Cardiac fibroblast (primary cell): ENCODE measurements around the gene SEPSECS.

ENCODE experiments used
- DNase-seq, 2 donors: peaks; one replicate each; pipeline versions ENCODE4 v3.0.0 to v3.0.0-alpha.2; 2010; ENCODE audit warnings: low read depth in 2 of 2
- H3K4me3 ChIP-seq, 2 donors: replicated peaks in 1 of 2; 1 replicate in 1 of 2; 2 replicates in 1 of 2; pipeline ENCODE4 v1.5.1; 2011; ENCODE audit warnings: low read depth in 2 of 2, low read length in 2 of 2, mild to moderate bottlenecking in 2 of 2, moderate library complexity in 1 of 2
- TF ChIP-seq, protein P1 (sequence below): IDR thresholded peaks from one replicate; pipeline ENCODE4 v1.5.1; 2011; ENCODE audit warnings: low read depth, mild to moderate bottlenecking, low read length, inconsistent platforms

SEPSECS gene

DNA sequence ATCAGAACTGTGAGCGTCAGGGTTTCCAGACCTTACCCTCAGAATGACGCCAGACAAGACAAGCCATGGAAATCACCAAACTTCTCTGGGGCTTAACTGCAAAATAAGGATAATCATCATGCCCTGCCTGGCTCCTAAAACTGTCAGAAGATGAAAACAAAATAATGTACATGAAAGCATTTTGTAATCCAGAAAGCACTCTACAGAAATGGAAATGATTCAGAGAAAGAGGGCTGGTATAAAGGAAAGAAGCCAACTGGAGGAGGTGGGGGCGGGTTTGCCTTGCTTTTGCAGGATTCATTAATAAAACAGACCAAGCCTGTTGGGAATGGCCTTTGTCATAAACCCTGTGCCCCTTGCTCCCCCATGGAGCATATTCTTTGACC is 47.3 kb downstream of the SEPSECS start:
- no peak overlapping the region for H3K4me3 ChIP-seq
- no peak for DNase-seq
- TF ChIP-seq, protein P1, sequence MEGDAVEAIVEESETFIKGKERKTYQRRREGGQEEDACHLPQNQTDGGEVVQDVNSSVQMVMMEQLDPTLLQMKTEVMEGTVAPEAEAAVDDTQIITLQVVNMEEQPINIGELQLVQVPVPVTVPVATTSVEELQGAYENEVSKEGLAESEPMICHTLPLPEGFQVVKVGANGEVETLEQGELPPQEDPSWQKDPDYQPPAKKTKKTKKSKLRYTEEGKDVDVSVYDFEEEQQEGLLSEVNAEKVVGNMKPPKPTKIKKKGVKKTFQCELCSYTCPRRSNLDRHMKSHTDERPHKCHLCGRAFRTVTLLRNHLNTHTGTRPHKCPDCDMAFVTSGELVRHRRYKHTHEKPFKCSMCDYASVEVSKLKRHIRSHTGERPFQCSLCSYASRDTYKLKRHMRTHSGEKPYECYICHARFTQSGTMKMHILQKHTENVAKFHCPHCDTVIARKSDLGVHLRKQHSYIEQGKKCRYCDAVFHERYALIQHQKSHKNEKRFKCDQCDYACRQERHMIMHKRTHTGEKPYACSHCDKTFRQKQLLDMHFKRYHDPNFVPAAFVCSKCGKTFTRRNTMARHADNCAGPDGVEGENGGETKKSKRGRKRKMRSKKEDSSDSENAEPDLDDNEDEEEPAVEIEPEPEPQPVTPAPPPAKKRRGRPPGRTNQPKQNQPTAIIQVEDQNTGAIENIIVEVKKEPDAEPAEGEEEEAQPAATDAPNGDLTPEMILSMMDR: no peak

DNA sequence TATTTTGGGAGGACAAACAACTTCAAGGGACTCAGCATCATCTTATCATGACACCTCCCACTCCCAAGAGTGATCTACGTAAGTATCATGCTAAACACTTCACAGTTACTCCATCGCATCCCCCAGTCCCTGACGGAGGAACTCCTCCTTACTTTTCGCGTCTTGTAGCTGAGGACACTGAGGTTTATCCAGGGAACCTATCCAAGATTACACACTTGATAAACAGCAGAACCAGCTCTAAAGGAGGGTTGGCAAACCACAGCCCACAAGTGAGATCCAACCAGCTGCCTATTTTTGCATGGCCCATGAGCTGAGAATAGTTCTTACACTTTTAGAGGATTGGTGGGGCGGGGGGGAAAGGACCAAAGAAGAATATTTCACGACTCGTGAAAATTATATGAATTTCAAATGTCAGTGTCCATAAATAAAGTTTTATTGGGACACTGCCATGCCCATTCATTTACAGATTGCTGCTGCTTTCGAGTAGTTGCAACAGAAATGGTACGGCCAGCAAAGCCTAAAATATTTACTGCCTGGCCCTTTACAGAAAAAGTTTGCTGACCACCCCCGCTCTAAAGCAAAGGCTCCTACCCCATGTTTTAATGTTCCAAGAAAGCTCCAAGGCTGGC is 47.8 kb downstream of the SEPSECS start:
- TF ChIP-seq, protein P1: no peak
- no peak overlapping the region for H3K4me3 ChIP-seq
- DNase-seq: no peak

DNA sequence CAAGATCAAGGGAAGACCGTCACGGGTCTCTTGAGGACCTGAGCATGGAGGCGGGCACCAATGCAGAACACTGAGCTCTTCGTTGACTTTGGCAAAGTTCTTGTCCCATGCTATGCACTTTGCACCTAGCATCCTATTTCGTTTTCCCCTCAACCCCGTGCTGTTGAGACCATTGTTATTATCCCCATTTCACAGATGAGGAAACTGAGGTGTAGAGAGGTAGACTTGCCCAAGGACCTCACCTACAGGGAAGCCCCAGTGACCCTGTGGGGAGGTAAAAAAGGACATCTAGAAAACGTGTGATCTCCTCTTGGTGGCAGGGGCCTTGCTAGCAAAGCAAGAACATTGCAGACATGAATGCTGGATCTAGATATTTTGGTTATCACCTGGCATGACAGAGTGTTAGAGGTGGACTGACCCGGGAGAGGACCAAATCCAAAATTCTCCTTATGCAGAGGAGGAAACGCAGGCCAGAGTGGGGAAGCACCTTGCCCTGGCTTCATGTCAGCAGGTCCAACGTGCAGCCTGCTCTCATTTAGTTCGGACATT is 48.5 kb downstream of the SEPSECS start:
- no peak for DNase-seq
- no peak overlapping the region for H3K4me3 ChIP-seq
- TF ChIP-seq, protein P1: no peak

DNA sequence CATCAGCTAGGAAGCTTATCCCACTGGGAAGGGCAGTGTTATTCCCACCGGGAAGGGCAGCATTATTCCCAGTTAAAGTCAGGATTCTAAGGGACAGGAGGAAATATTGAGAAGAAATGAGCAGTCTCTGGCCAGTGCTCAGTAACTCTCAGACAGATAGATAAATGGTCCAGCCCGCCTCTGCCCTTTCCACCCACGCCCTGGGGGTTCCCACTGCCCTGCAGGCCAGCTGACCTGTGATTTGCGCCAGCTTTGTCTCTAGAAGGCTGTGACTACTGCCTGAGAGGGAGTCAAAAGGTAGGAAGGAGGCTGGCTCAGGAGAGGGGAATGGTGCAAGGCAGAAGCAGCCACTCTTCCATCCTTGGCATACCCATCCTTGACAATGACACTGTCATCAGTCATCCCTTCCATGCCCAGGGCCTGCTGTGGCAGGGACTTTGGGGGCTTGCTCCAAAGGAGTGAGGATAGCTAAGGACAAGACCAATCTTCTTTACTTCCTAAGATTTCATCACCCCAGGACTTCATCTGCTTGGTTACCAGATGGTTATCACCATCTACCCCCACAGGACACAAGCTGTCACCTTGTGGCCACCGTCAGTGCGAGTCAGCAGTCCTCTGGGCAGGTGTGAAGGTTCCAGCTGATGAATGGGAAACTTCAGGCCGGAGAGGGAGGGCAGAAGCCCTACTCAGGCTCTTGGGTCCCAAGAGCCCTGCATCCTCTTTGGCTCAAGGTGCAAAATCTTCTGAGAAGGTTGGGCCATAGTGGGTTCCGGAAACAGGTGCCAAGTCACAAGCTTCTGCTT is 49.5 kb downstream of the SEPSECS start:
- no peak for DNase-seq
- TF ChIP-seq, protein P1: no peak
- H3K4me3 ChIP-seq: no peak overlapping the region

DNA sequence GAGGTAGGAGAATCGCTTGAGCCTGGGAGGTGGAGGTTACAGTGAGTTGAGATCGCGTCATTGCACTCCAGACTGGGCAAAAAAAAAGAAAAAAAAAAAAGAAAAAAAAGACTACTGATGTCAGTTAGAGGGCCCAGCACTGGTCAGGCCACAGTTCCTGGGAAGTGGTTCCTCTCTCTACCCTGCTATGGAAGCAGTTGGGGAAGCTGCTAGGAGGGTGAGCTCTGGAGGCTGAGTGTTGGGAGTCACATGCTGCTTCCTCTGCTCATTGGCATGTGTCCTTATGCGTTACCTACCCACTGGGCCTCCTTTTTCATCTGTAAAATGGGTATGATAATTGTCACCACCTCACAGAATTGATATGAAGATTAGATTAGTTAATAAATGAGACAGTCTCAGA is 50.7 kb downstream of the SEPSECS start:
- H3K4me3 ChIP-seq: no peak overlapping the region
- TF ChIP-seq, protein P1: no peak
- no peak for DNase-seq

DNA sequence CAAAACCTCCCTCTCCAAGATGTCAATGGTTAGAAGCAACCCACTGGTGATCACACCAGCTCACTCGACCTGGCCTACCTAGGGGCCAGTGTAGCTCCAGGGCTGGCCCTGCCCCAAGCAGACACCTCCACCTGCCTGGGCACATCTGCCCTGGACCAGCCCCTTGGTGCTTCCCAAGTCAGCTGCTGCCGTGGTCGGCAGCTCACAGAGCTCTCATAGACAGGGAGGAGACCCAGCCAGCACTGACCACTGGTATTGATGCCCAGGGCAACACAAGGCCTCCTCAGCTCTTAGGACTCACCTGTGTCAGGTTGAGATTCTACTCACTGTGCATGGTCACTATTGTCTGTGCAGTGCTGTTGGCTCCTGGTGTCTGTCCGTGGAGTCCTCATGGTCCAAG is 51.7 kb downstream of the SEPSECS start:
- TF ChIP-seq, protein P1: no peak
- H3K4me3 ChIP-seq: no peak overlapping the region
- DNase-seq: no peak
